Fibroblast of skin of scalp (primary cell): ENCODE results near the gene RPRD1A.
"Not testable (repeated sequence)": the region's sequence is repeated elsewhere in the genome, so short reads cannot be mapped to it uniquely, and the experiment has no call there.

ENCODE experiments used
- DNase-seq: peaks from one replicate; pipeline ENCODE4 v3.0.0-alpha.2; 2013

RPRD1A gene

DNA sequence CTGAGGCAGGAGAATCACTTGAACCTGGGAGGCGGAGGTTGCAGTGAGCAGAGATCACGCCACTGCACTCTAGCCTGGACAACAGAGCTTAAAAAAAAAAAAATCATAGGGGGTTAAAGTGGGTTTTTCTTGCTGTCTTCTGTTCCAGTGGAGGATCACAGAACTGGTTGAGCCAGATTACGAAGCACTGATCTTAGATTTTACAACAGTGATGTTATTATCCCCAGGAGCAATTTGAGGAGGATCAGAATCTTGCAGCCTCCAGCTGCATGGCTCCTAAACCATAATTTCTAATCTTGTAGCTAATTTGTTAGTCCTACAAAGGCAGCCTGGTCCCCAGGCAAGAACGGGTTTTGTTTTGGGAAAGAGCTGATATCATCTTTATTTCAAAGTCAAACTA is 99.5 kb downstream of the RPRD1A start:
- DNase-seq = not testable (repeated sequence)

DNA sequence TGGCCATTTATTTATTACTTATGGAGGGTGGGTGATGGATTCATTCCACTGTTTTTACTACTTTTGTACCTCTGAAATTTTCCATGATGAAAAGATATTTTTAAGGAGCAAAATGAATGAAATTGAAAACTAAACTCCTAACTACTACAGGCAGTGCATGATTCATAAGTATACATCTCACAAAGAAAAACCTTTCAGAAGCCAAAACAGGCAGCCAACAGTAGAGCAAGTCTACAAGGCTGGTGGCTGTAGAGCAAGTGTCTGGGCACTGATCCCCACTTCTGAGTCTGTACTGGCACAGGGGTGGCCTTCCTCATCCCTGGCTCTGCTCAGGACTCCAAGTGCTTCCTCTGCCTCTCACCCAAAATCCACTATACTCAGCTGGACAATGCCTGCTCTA is 103.0 kb downstream of the RPRD1A start:
- DNase-seq = no peak

DNA sequence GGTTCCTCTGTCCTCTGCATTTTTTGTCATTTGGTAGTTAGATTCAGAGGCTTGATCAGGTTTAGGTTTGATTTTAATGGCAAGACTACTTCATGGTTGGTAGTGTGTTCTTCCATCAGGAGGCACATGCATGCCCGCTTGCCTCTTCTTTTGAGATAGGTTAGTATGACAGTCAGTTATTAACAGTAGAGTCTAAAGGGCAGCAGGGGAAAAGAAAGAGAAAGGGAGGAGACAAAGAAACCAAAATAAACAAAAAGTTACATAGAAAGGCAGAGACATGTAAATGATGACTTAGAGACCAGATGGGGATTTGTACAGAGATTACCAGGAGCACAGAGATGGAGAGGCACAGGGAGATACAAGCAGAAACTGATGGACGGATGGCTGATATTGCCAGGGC is 105.0 kb downstream of the RPRD1A start:
- DNase-seq = no peak

DNA sequence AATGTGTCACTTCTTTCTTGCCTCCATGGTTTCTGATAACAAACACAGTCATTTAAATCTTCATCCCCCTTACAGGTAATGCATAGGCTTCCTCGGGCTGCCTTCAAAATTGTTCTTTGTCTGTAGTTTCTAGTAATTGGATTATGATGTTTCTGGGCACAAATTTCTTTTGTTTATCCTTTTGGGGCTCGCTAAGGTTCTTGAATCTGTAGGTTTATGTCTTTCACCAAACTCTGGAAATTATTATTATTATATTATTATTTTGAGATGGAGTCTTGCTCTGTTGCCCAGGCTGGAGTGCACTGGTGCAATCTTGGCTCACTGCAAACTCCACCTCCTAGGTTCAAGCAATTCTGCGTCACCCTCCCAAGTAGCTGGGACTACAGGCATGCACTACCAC is 111.1 kb downstream of the RPRD1A start:
- no peak for DNase-seq

DNA sequence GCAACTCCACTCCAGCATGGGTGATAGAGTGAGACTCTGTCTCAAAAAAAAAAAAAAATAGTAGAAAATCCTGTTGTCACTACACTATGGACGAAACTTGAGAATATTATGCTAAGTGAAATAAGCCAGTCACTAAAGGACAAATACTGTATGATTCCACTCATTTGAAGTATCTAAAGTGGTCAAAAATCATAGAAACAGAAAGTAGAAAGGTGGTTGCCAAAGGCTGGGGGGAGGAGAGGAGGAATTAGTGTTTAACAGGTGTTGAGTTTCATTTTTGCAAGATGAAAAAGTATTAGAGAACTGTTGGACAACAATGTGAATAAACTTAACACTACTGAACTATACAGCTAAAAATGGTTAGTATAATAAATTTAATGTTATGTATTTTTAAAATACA is 113.7 kb downstream of the RPRD1A start:
- DNase-seq = no peak

DNA sequence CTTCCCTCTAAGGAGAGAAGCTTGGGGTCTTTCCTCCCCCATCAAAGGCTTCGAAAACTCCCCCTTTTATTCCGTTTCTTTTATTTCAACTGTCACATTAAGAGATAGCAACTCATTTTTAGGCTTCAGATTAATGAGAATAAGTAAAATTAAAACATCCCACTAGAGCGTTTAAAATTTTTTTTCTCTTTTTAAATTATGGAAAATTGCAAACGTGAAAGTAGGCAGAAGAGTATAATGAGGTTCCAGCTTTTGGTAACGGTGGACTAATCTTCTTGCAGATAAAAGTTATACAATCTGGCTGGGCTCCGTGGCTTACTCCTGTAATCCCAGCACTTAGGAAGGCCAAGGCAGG is 116.8 kb downstream of the RPRD1A start:
- DNase-seq = no peak

DNA sequence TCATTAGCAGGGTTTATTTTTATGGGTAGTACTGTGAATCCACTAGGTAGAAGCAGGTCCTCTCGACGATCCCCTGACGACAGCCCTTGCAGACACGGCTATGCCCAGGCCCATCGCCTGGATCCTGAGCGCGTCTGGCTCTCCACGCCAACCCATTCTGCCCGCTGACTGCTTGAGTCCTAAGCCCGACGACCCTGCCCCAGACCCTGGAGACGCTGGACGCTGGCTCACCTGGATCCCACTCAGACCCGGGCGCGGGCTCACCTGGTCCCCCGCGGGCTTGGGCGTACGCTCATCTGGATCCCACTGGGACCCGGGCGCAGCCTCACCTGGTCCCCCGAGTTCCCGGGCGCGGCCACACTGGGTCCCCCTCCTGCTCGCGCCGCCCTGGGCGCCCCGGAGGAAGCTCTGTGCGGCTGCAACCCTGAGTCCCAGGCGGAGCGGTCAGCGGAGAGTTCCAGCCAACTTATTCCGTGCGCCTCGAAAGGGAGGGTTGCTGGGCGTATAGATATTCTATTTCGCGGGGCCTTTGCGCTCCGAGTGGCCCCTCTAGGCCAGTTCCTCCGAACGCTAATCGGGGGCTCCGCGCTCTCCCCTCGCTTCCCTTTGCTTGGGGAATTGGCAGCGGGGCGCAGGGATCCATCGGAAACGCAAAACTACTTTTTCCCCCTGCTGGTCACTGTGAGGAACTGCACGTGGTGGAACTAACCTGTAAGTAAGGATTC is 117.3 kb downstream of the RPRD1A start:
- DNase-seq = peak; percentile 69

DNA sequence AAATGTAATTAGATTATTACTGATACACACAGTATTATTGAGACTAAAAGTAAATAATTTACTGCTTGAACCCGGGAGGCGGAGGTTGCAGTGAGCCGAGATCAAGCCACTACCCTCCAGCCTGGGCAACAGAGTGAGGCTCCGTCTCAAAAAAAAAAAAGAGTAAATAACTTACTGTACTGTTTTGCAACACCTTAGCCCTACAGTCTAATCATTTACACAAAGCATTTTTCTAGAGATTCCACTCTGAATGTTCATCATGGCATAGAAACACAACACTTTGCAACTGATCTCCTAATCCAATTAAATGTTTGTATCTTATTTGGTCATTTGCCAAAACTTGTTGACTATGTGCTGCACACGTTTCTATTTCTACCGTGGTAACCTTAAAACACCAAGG is 118.3 kb downstream of the RPRD1A start:
- no peak for DNase-seq

DNA sequence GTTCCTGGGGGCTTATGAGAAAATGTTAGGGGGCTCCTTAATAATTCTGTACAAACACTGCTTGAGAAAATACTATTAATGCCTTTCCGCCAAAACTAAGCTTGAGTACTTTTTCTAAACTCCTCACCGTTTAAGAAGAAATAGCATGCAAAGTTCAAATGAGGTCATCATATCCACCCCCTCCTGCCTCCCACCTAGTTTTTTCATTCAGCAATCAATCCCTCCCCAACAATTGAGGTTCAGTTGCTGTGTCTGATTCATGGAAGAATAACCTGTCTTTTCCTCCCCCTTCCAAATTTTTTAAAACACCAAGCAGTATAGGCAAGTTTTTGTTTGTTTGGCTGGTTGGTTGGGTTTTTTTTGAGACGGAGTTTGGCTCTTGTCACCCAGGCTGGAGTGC is 119.3 kb downstream of the RPRD1A start:
- DNase-seq = no peak

DNA sequence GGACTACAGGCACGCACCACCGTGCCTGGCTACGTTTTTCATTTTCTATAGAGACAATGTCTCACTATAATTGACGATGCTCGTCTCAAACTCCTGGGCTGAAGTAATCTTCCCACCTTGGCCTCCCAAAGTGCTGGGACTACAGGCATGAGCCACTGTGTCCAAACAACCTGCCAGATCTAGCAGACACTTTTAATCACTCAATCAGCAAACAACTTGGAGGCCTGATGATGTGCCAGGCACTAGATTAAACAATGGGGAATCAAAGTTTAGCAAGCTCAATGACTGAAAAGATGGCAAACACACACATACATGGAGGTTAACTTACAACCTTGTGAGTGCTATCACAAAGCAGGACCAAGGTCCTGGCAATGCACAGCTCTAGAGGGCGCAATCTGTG is 124.7 kb downstream of the RPRD1A start:
- no peak for DNase-seq

DNA sequence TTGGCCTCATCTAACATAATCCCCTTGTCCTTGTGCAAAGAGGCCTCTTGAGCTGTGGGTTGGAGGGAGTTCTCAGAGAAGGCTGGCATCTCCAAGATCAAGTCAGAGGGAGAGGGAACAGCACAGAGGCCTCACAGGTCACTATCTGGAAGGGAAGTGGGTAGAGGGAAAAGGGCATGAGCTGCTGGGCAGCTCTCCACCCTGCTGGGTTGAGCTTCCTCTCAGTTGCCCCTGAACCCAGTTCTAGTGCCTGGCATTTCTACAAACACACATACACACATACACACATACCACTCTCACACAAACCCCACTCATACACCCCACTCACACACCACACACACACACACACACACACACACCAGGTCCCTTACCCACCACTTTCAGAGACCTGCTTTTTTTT is 125.2 kb downstream of the RPRD1A start:
- no peak for DNase-seq

DNA sequence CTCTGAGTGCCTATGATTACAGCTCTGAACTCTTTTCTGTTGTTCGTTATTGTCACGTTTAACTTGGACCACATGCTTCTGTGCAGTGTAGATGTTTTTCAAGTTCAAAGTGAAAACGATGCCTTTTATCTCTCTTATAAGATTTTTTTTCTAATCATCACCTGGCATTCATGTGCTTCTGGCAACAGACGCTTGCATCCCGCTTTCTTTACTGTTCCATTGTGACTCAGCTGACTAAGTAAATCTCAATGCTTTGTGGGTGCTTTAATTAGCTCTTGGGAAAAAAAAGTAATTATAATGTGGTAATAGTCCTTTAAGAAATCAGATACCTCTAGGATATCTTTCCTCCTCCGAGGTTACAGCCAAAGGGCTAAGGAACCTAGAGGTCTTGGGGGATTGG is 126.1 kb downstream of the RPRD1A start:
- DNase-seq = no peak
